ENCODE measurements around the gene CFAP221. TPM values are rescaled to one million over a fixed set of nuclear protein-coding genes. Genes with fewer than 3 reads are reported as not detected.

Gene CFAP221
- total RNA-seq, 2 donors from 2014 or later: not detected

- Mint-ChIP-seq H3K4me3 (no peak overlapping the region), H3K27ac (no peak overlapping the region), H3K9me3 (no peaks in the 10 kb centered on the region), H3K4me1 (ENCODE audit: low read depth) (peaks cover 46% of the 10 kb centered on the region), H3K27me3 (ENCODE audit: low read depth) (no peaks in the 10 kb centered on the region), H3K36me3 (ENCODE audit: insufficient read depth in 2 of 2) (peaks cover 0 to 3% of the 10 kb centered on the region in 2 donors)
- no peak for DNase-seq
- no peak for ATAC-seq (replicated peaks in 1 of 2)
Observed at GRCh38 chr2:119683713-119684443, 139.6 kb downstream of the CFAP221 start.

GRCh38 chr2:119684518-119684917 lies 140.3 kb downstream of the CFAP221 start:
- DNase-seq (no peak), ATAC-seq (replicated peaks in 1 of 2) (no peak)
- peaks cover 43% of the 10 kb centered on the region for H3K4me1 Mint-ChIP-seq (ENCODE audit: low read depth)
- H3K27ac Mint-ChIP-seq: no peak overlapping the region
- H3K36me3 Mint-ChIP-seq (ENCODE audit: insufficient read depth in 2 of 2): peaks cover 0 to 2% of the 10 kb centered on the region in 2 donors
- H3K4me3 Mint-ChIP-seq: no peak overlapping the region
- H3K9me3 Mint-ChIP-seq: no peaks in the 10 kb centered on the region
- no peaks in the 10 kb centered on the region for H3K27me3 Mint-ChIP-seq (ENCODE audit: low read depth)

GRCh38 chr2:119688616-119689015 lies 144.4 kb downstream of the CFAP221 start:
- peaks cover 7% of the 10 kb centered on the region for H3K4me1 Mint-ChIP-seq (ENCODE audit: low read depth)
- no peaks in the 10 kb centered on the region for H3K9me3 Mint-ChIP-seq
- no peak overlapping the region for H3K4me3 Mint-ChIP-seq
- no peaks in the 10 kb centered on the region for H3K27me3 Mint-ChIP-seq (ENCODE audit: low read depth)
- H3K36me3 Mint-ChIP-seq (ENCODE audit: insufficient read depth in 2 of 2): peaks cover 0 to 1% of the 10 kb centered on the region in 2 donors
- ATAC-seq (replicated peaks in 1 of 2) (no peak), DNase-seq (no peak)
- H3K27ac Mint-ChIP-seq: no peak overlapping the region

GRCh38 chr2:119689218-119689617 lies 145.0 kb downstream of the CFAP221 start:
- Mint-ChIP-seq H3K27ac (no peak overlapping the region), H3K9me3 (no peaks in the 10 kb centered on the region), H3K4me3 (no peak overlapping the region), H3K36me3 (ENCODE audit: insufficient read depth in 2 of 2) (peaks cover 1 to 4% of the 10 kb centered on the region in 2 donors), H3K27me3 (ENCODE audit: low read depth) (no peaks in the 10 kb centered on the region), H3K4me1 (ENCODE audit: low read depth) (peaks cover 1% of the 10 kb centered on the region)
- no peak for DNase-seq
- ATAC-seq (replicated peaks in 1 of 2): no peak

GRCh38 chr2:119691189-119691588 lies 146.9 kb downstream of the CFAP221 start:
- H3K27ac Mint-ChIP-seq: no peak overlapping the region
- no peak for ATAC-seq (replicated peaks in 1 of 2)
- H3K9me3 Mint-ChIP-seq: no peaks in the 10 kb centered on the region
- no peak for DNase-seq
- no peak overlapping the region for H3K4me3 Mint-ChIP-seq
- no peaks in the 10 kb centered on the region for H3K27me3 Mint-ChIP-seq (ENCODE audit: low read depth)
- H3K4me1 Mint-ChIP-seq (ENCODE audit: low read depth): peaks cover 17% of the 10 kb centered on the region
- H3K36me3 Mint-ChIP-seq (ENCODE audit: insufficient read depth in 2 of 2): peaks cover 1 to 4% of the 10 kb centered on the region in 2 donors

- DNase-seq (no peak), ATAC-seq (replicated peaks in 1 of 2) (no peak)
- no peaks in the 10 kb centered on the region for H3K27me3 Mint-ChIP-seq (ENCODE audit: low read depth)
- H3K9me3 Mint-ChIP-seq: no peaks in the 10 kb centered on the region
- peaks cover 23% of the 10 kb centered on the region for H3K4me1 Mint-ChIP-seq (ENCODE audit: low read depth)
- peaks cover 1 to 4% of the 10 kb centered on the region in 2 donors for H3K36me3 Mint-ChIP-seq (ENCODE audit: insufficient read depth in 2 of 2)
- no peak overlapping the region for H3K4me3 Mint-ChIP-seq
- no peak overlapping the region for H3K27ac Mint-ChIP-seq
Observed at GRCh38 chr2:119691651-119692245, 147.5 kb downstream of the CFAP221 start.

- Mint-ChIP-seq H3K4me1 (ENCODE audit: low read depth) (peaks cover 28% of the 10 kb centered on the region), H3K4me3 (no peak overlapping the region), H3K9me3 (no peaks in the 10 kb centered on the region), H3K36me3 (ENCODE audit: insufficient read depth in 2 of 2) (peaks cover 1 to 4% of the 10 kb centered on the region in 2 donors), H3K27ac (no peak overlapping the region), H3K27me3 (ENCODE audit: low read depth) (no peaks in the 10 kb centered on the region)
- no peak for DNase-seq
- ATAC-seq (replicated peaks in 1 of 2): no peak
Observed at GRCh38 chr2:119692310-119692709, 148.1 kb downstream of the CFAP221 start.

- Mint-ChIP-seq H3K36me3 (ENCODE audit: insufficient read depth in 2 of 2) (peaks cover 1 to 4% of the 10 kb centered on the region in 2 donors), H3K9me3 (no peaks in the 10 kb centered on the region), H3K4me3 (no peak overlapping the region), H3K4me1 (ENCODE audit: low read depth) (peaks cover 35% of the 10 kb centered on the region), H3K27me3 (ENCODE audit: low read depth) (no peaks in the 10 kb centered on the region), H3K27ac (no peak overlapping the region)
- no peak for ATAC-seq (replicated peaks in 1 of 2)
- no peak for DNase-seq
Observed at GRCh38 chr2:119692954-119693353, 148.7 kb downstream of the CFAP221 start.

GRCh38 chr2:119693567-119693966 lies 149.3 kb downstream of the CFAP221 start:
- peaks cover 1 to 4% of the 10 kb centered on the region in 2 donors for H3K36me3 Mint-ChIP-seq (ENCODE audit: insufficient read depth in 2 of 2)
- H3K9me3 Mint-ChIP-seq: no peaks in the 10 kb centered on the region
- DNase-seq: no peak
- no peak for ATAC-seq (replicated peaks in 1 of 2)
- no peak overlapping the region for H3K4me3 Mint-ChIP-seq
- H3K27me3 Mint-ChIP-seq (ENCODE audit: low read depth): no peaks in the 10 kb centered on the region
- H3K27ac Mint-ChIP-seq: no peak overlapping the region
- H3K4me1 Mint-ChIP-seq (ENCODE audit: low read depth): peaks cover 39% of the 10 kb centered on the region

- peaks cover under 1 to 4% of the 10 kb centered on the region in 2 donors for H3K36me3 Mint-ChIP-seq (ENCODE audit: insufficient read depth in 2 of 2)
- no peak overlapping the region for H3K27ac Mint-ChIP-seq
- no peaks in the 10 kb centered on the region for H3K9me3 Mint-ChIP-seq
- no peaks in the 10 kb centered on the region for H3K27me3 Mint-ChIP-seq (ENCODE audit: low read depth)
- no peak overlapping the region for H3K4me3 Mint-ChIP-seq
- H3K4me1 Mint-ChIP-seq (ENCODE audit: low read depth): peaks cover 39% of the 10 kb centered on the region
- ATAC-seq (replicated peaks in 1 of 2): no peak
- no peak for DNase-seq
Observed at GRCh38 chr2:119693967-119694366, 149.7 kb downstream of the CFAP221 start.

GRCh38 chr2:119694470-119694844 lies 150.2 kb downstream of the CFAP221 start:
- H3K9me3 Mint-ChIP-seq: no peaks in the 10 kb centered on the region
- DNase-seq (no peak), ATAC-seq (replicated peaks in 1 of 2) (no peak)

GRCh38 chr2:119694845-119695521 lies 150.7 kb downstream of the CFAP221 start:
- H3K27ac Mint-ChIP-seq: no peak overlapping the region
- peaks cover 0 to 4% of the 10 kb centered on the region in 2 donors for H3K36me3 Mint-ChIP-seq (ENCODE audit: insufficient read depth in 2 of 2)
- peak overlapping the region in 1 of 2 donors; percentile 36 for H3K4me3 Mint-ChIP-seq
- H3K9me3 Mint-ChIP-seq: no peaks in the 10 kb centered on the region
- H3K4me1 Mint-ChIP-seq (ENCODE audit: low read depth): peaks cover 39% of the 10 kb centered on the region
- H3K27me3 Mint-ChIP-seq (ENCODE audit: low read depth): no peaks in the 10 kb centered on the region
- peak; percentile 11 to 16 for ATAC-seq (replicated peaks in 1 of 2)
- no peak for DNase-seq

More at GRCh38 chr2:119694470-119694844, 150.2 kb downstream of the CFAP221 start:
- Mint-ChIP-seq H3K27ac (no peak overlapping the region), H3K36me3 (ENCODE audit: insufficient read depth in 2 of 2) (peaks cover 0 to 4% of the 10 kb centered on the region in 2 donors), H3K4me3 (no peak overlapping the region), H3K4me1 (ENCODE audit: low read depth) (peaks cover 39% of the 10 kb centered on the region), H3K27me3 (ENCODE audit: low read depth) (no peaks in the 10 kb centered on the region)

GRCh38 chr2:119696005-119696404 lies 151.8 kb downstream of the CFAP221 start:
- H3K27me3 Mint-ChIP-seq (ENCODE audit: low read depth): peaks cover 1% of the 10 kb centered on the region
- DNase-seq (no peak), ATAC-seq (replicated peaks in 1 of 2) (no peak)
- H3K27ac Mint-ChIP-seq: no peak overlapping the region
- H3K4me1 Mint-ChIP-seq (ENCODE audit: low read depth): peaks cover 39% of the 10 kb centered on the region
- no peaks in the 10 kb centered on the region for H3K9me3 Mint-ChIP-seq
- peaks cover 0 to 4% of the 10 kb centered on the region in 2 donors for H3K36me3 Mint-ChIP-seq (ENCODE audit: insufficient read depth in 2 of 2)
- H3K4me3 Mint-ChIP-seq: no peak overlapping the region
